Keratinocyte (primary cell): Measurements from ENCODE around the gene MGMT. TPM values are rescaled to one million over a fixed set of nuclear protein-coding genes. Genes with fewer than 3 reads are reported as not detected.

ENCODE experiments used
- DNase-seq: peaks from one replicate; pipeline ENCODE4 v3.0.0-alpha.2; 2011; ENCODE audit warnings: low read depth, missing footprints, low spot score
- FAIRE-seq: peaks from 2 replicates; lab custom pipeline; 2011; peaks lifted over from hg19 to GRCh38; lab: Jason Lieb, UNC
- H2AFZ ChIP-seq: 2 replicates; pipeline ENCODE4 v1.6.0; 2012; ENCODE audit warnings: low read length, control low read depth, inconsistent platforms; ENCODE audit not compliant: control insufficient read depth
- H3K27ac ChIP-seq: 2 replicates; pipeline ENCODE4 v1.5.1; 2011; ENCODE audit warnings: low read length; ENCODE audit not compliant: control insufficient read depth, insufficient read depth
- H3K27me3 ChIP-seq: 3 replicates; pipeline ENCODE4 v1.6.0; 2011; ENCODE audit warnings: low read length; ENCODE audit not compliant: control insufficient read depth, insufficient read depth; ENCODE audit errors: extremely low read depth
- H3K36me3 ChIP-seq, 2 experiments: 2 replicates in 1 of 2; 3 replicates in 1 of 2; pipeline ENCODE4 v1.5.1; 2011; ENCODE audit warnings: low read length in 2 of 2, mild to moderate bottlenecking in 1 of 2; ENCODE audit not compliant: control insufficient read depth in 2 of 2, insufficient read depth in 2 of 2; ENCODE audit errors: extremely low read depth in 1 of 2
- H3K4me1 ChIP-seq: 3 replicates; pipeline ENCODE4 v1.5.1; 2011; ENCODE audit warnings: low read length; ENCODE audit not compliant: control insufficient read depth, insufficient read depth; ENCODE audit errors: extremely low read depth
- H3K4me2 ChIP-seq: 3 replicates; pipeline ENCODE4 v1.6.0; 2011; ENCODE audit warnings: low read depth, low read length; ENCODE audit not compliant: control insufficient read depth, insufficient read depth; ENCODE audit errors: extremely low read depth
- H3K4me3 ChIP-seq, 3 experiments: fragments of 200-600 bp in 1 of 3; sonication (generic) in 1 of 3; 2 replicates in 2 of 3; 3 replicates in 1 of 3; pipeline ENCODE4 v1.5.1; 2011 to 2016; ENCODE audit warnings: low read length in 3 of 3, mild to moderate bottlenecking in 3 of 3, control low read depth in 2 of 3, inconsistent platforms in 1 of 3, low read depth in 1 of 3, mixed read lengths in 1 of 3, mixed run types in 1 of 3, moderate library complexity in 1 of 3; ENCODE audit not compliant: control insufficient read depth in 2 of 3, insufficient read depth in 2 of 3; ENCODE audit errors: extremely low read depth in 1 of 3
- H3K79me2 ChIP-seq: 2 replicates; pipeline ENCODE4 v1.6.0; 2012; ENCODE audit warnings: low read length; ENCODE audit not compliant: control insufficient read depth, insufficient read depth
- H3K9ac ChIP-seq: 3 replicates; pipeline ENCODE4 v1.6.0; 2011; ENCODE audit warnings: low read length; ENCODE audit not compliant: control insufficient read depth, insufficient read depth; ENCODE audit errors: extremely low read depth
- H3K9me1 ChIP-seq: 3 replicates; pipeline ENCODE4 v1.6.0; 2011; ENCODE audit warnings: low read length; ENCODE audit not compliant: control insufficient read depth, insufficient read depth; ENCODE audit errors: extremely low read depth
- H3K9me3 ChIP-seq: 2 replicates; pipeline ENCODE4 v1.5.1; 2012; ENCODE audit warnings: low read depth, low read length; ENCODE audit not compliant: control insufficient read depth
- H4K20me1 ChIP-seq: 3 replicates; pipeline ENCODE4 v1.6.0; 2011; ENCODE audit warnings: low read length; ENCODE audit not compliant: control insufficient read depth, insufficient read depth; ENCODE audit errors: extremely low read depth
- EZH2 ChIP-seq: IDR thresholded peaks from one replicate; pipeline ENCODE4 v1.6.1; 2012; ENCODE audit warnings: inconsistent platforms, mild to moderate bottlenecking, low read length, moderate library complexity
- dilution Hi-C: fragments of 300-500 bp; cut with MboI; formaldehyde crosslinking; loops from one replicate; pipeline ENCODE4 v1.7.0; 2020; ENCODE audit warnings: low sequenced_read_pairs; ENCODE audit not compliant: extremely low pct_ligation_motif_present
- polyA plus RNA-seq, 5 experiments: library from polyadenylated mRNA; depleted of rRNA in 3 of 5; stranded (reverse) in 3 of 5; stranded (forward) in 1 of 5; unstranded in 1 of 5; fragments of >200 nt; gene quantifications; 1 replicate in 1 of 5; 2 replicates in 3 of 5; 3 replicates in 1 of 5; pipeline versions ENCODE4 v1.2.1 to v1.2.3, GENCODE V29; 2011 to 2012; ENCODE audit warnings: missing spikeins in 2 of 5, low read depth in 1 of 5, low replicate concordance in 1 of 5
- TF ChIP-seq, protein P1 (sequence below), 3 experiments: IDR thresholded peaks in 1 of 3; conservative IDR thresholded peaks in 1 of 3; optimal IDR thresholded peaks in 1 of 3; 2 replicates in 2 of 3; 3 replicates in 1 of 3; pipeline versions ENCODE3 to v1.5.1; 2011; ENCODE audit warnings: low read length in 3 of 3, mild to moderate bottlenecking in 3 of 3, moderate library complexity in 2 of 3, control low read depth in 1 of 3, inconsistent platforms in 1 of 3; ENCODE audit not compliant: insufficient read depth in 2 of 3; ENCODE audit errors: extremely low read depth in 1 of 3

MGMT gene
- polyA plus RNA-seq, 1 donor (not counting 4 experiments of a cell fraction or from before 2014, with no cell fraction given) = 15.2 TPM

DNA sequence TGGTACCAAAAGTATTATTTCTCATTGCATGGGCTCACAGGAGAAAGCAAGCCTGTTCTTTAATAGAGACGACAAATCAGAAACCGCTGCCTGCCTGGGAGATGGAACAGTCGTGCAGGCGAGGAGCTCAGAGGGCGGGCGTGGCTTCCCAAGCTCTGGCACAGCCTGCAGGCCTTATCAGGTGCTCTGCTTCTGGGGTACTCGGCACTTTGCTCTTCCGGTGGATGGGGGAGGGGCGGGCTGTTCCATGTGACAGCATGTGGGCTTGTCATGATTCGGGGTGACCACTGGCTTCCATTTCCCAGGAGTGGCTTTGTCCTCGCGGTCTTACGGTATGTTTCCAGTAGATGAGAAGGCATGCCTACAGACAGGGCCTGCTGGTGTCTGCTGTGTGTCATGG lies 228.6 kb downstream of the MGMT start:
- Histone ChIP-seq H3K36me3 (peaks cover 0 to 1% of the 10 kb centered on the region in 2 experiments), H4K20me1 (no peaks in the 10 kb centered on the region), H3K4me3 (no peak overlapping the region), H2AFZ (no peak overlapping the region), H3K9ac (no peak overlapping the region), H3K9me1 (no peaks in the 10 kb centered on the region), H3K79me2 (no peaks in the 10 kb centered on the region), H3K9me3 (no peaks in the 10 kb centered on the region), H3K27ac (no peak overlapping the region), H3K4me2 (no peak overlapping the region), H3K4me1 (peaks cover 2% of the 10 kb centered on the region), H3K27me3 (no peaks in the 10 kb centered on the region)
- dilution Hi-C loops = no loop called here
- TF ChIP-seq, protein P1, sequence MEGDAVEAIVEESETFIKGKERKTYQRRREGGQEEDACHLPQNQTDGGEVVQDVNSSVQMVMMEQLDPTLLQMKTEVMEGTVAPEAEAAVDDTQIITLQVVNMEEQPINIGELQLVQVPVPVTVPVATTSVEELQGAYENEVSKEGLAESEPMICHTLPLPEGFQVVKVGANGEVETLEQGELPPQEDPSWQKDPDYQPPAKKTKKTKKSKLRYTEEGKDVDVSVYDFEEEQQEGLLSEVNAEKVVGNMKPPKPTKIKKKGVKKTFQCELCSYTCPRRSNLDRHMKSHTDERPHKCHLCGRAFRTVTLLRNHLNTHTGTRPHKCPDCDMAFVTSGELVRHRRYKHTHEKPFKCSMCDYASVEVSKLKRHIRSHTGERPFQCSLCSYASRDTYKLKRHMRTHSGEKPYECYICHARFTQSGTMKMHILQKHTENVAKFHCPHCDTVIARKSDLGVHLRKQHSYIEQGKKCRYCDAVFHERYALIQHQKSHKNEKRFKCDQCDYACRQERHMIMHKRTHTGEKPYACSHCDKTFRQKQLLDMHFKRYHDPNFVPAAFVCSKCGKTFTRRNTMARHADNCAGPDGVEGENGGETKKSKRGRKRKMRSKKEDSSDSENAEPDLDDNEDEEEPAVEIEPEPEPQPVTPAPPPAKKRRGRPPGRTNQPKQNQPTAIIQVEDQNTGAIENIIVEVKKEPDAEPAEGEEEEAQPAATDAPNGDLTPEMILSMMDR (optimal IDR thresholded peaks at IDR 0.05 in 1 of 3, IDR thresholded peaks at IDR 0.05 in 1 of 3, conservative IDR thresholded peaks at IDR 0.05 in 1 of 3; ENCODE audit: extremely low read depth in 1 of 3, insufficient read depth in 2 of 3, low read length in 3 of 3) = no peak
- TF ChIP-seq EZH2 = no peak
- FAIRE-seq (no peak), DNase-seq (no peak)

DNA sequence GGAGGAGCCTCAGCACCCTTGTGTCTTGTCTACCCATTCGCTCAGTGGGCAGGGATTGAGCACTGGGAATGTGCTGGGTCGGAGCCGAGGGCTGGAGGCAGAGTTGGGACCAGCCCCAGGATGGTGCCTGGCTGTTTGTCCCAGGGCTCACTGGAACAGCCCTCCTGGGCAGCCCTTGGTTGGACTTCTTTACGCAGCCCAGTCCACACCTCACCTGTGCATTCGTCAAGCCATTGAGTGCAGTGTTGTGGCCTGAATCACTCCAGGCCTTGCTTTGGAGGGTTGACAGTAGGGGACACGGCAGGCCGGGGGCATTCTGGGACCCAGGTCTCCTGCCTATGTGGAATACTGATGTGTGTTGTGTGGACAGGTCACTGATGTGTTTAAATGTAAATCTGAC lies 229.6 kb downstream of the MGMT start:
- no peak for TF ChIP-seq EZH2
- TF ChIP-seq, protein P1 (optimal IDR thresholded peaks at IDR 0.05 in 1 of 3, IDR thresholded peaks at IDR 0.05 in 1 of 3, conservative IDR thresholded peaks at IDR 0.05 in 1 of 3; ENCODE audit: extremely low read depth in 1 of 3, insufficient read depth in 2 of 3, low read length in 3 of 3) = no peak
- no peak overlapping the region for H3K4me2 ChIP-seq
- H3K79me2 ChIP-seq = no peaks in the 10 kb centered on the region
- H3K36me3 ChIP-seq = peaks cover 0 to 1% of the 10 kb centered on the region in 2 experiments
- no peak overlapping the region for H2AFZ ChIP-seq
- H3K4me3 ChIP-seq = no peak overlapping the region
- no peaks in the 10 kb centered on the region for H3K4me1 ChIP-seq
- H3K9me3 ChIP-seq = no peaks in the 10 kb centered on the region
- DNase-seq = no peak
- dilution Hi-C loops = no loop called here
- no peaks in the 10 kb centered on the region for H3K27me3 ChIP-seq
- H4K20me1 ChIP-seq = no peaks in the 10 kb centered on the region
- no peaks in the 10 kb centered on the region for H3K9me1 ChIP-seq
- H3K9ac ChIP-seq = no peak overlapping the region
- H3K27ac ChIP-seq = no peak overlapping the region
- no peak for FAIRE-seq
